Stimulated activated naive CD8-positive, alpha-beta T cell treated with anti-CD3 and anti-CD28 coated beads, Interleukin-15, Interleukin-2, amounts not matched to agents 100 ng/mL and 50 ng/mL, for 24 hours (primary cell): ENCODE measurements around the gene TMEM95.
"Not testable (repeated sequence)": the region's sequence is repeated elsewhere in the genome, so short reads cannot be mapped to it uniquely, and the experiment has no call there.

ENCODE experiments used
- H3K27ac Mint-ChIP-seq: one replicate; pipeline ENCODE4 v1.8.0; 2021; ENCODE audit warnings: mild to moderate bottlenecking, mixed read lengths
- H3K27me3 Mint-ChIP-seq: one replicate; pipeline ENCODE4 v1.8.0; 2021; ENCODE audit warnings: mixed read lengths
- H3K36me3 Mint-ChIP-seq: one replicate; pipeline ENCODE4 v1.8.0; 2021; ENCODE audit warnings: low read depth, mixed read lengths
- H3K4me1 Mint-ChIP-seq: one replicate; pipeline ENCODE4 v1.8.0; 2021; ENCODE audit warnings: low read depth, mixed read lengths
- H3K4me3 Mint-ChIP-seq: one replicate; pipeline ENCODE4 v1.8.0; 2021; ENCODE audit warnings: mild to moderate bottlenecking, mixed read lengths
- H3K9me3 Mint-ChIP-seq: one replicate; pipeline ENCODE4 v1.8.0; 2021; ENCODE audit warnings: mixed read lengths

Gene TMEM95

DNA sequence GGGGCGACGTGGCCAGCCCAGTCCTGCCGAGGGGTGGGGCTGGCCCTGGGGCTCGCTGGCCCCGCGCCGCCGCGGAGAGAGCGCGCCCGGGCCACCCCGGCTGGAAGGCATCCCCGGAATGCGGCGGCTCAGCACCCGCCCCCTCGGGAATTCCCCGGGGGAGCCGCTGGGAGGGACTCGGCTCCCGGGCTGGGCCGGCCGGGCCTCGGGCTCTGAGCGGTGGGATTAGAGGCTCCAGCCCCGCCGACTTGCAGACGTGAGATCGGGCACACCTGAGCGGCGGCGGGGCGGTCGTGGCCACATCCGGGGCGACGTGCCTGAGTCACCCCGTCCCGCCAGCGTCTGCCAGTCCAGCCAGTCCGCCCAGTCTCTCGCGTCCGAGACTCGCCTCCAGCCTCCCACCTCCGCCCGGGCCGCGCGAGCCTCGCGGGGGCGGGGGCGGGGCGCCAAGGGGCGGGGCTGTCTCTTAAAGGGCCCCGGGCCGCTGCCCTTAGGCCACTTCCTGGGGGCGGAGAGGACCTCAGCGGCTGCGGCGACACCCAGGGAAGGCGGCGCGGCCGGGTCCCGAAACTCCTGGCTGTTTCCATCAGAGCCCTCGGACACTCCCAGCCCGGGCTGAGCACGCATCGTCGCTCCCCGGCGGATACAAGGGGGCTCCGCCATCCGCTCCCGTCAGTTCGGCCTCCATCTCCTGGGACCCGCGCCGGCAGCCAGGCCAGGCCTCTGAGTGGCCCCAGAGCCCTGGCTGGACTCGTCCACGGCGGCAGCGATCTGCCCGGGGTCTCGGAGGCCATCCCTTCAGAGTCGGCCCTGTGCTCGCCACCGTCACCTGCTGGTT, 3.1 kb upstream of the TMEM95 start, which contains the start of gene KCTD11:
Gene KCTD11 (plus strand): TSS at position 498 of the 838 bp plus-strand sequence.
- Mint-ChIP-seq H3K4me3 (peak within 1 kb of the TSS; percentile 84), H3K36me3 (peaks cover 21% of the 10 kb centered on the region), H3K9me3 (no peaks in the 10 kb centered on the region), H3K4me1 (peaks cover 38% of the 10 kb centered on the region), H3K27ac (peak within 1 kb of the TSS; percentile 74), H3K27me3 (no peaks in the 10 kb centered on the region)

DNA sequence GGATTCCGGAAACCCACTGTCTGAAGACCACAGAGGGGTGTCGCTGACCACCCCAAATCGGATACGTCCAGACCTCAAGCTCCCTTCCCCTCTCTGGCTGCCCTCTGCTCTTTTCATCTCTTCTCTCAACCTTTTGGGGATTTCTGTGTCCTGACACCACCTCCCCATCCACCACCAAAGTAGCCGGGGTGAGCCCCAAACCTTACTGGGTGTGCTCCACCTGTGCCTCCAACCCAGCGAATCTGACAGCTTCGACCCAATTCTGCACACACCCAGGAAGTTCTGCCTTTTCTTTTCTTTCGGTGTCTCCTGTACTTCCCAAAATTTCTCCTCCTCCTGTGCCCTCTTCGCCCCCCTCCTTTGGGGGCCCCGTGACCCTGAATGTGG, 2.5 kb upstream of the TMEM95 start:
- Mint-ChIP-seq H3K4me1 (peaks cover 38% of the 10 kb centered on the region), H3K27me3 (no peaks in the 10 kb centered on the region), H3K27ac (peak overlapping the region; percentile 74), H3K9me3 (no peaks in the 10 kb centered on the region), H3K4me3 (peak overlapping the region; percentile 84), H3K36me3 (peaks cover 17% of the 10 kb centered on the region)

DNA sequence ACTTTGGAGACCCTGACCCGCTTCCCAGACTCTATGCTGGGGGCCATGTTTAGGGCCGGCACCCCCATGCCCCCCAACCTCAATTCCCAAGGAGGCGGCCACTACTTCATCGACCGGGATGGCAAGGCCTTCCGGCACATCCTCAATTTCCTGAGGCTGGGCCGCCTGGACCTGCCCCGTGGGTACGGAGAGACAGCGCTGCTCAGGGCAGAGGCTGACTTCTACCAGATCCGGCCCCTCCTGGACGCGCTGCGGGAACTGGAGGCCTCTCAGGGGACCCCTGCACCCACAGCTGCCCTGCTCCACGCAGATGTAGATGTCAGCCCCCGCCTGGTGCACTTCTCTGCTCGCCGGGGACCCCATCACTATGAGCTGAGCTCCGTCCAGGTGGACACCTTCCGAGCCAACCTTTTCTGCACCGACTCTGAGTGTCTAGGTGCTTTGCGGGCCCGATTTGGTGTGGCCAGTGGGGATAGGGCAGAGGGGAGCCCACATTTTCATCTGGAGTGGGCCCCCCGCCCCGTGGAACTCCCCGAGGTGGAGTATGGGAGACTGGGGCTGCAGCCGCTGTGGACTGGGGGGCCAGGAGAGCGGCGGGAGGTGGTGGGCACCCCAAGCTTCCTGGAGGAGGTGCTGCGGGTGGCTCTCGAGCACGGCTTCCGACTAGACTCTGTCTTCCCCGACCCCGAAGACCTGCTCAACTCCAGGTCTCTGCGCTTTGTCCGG, 1.9 kb upstream of the TMEM95 start:
- Mint-ChIP-seq H3K4me3 (peak overlapping the region; percentile 84), H3K4me1 (peaks cover 38% of the 10 kb centered on the region), H3K9me3 (no peaks in the 10 kb centered on the region), H3K36me3 (peaks cover 16% of the 10 kb centered on the region), H3K27me3 (no peaks in the 10 kb centered on the region), H3K27ac (no peak overlapping the region)

- Mint-ChIP-seq H3K27ac (peak overlapping the region; percentile 27), H3K4me1 (peaks cover 38% of the 10 kb centered on the region), H3K9me3 (no peaks in the 10 kb centered on the region), H3K36me3 (peaks cover 5% of the 10 kb centered on the region), H3K4me3 (no peak overlapping the region), H3K27me3 (no peaks in the 10 kb centered on the region)
Measured at GRCh38 chr17:7354262-7354843, 603 bp upstream of the TMEM95 start.

DNA sequence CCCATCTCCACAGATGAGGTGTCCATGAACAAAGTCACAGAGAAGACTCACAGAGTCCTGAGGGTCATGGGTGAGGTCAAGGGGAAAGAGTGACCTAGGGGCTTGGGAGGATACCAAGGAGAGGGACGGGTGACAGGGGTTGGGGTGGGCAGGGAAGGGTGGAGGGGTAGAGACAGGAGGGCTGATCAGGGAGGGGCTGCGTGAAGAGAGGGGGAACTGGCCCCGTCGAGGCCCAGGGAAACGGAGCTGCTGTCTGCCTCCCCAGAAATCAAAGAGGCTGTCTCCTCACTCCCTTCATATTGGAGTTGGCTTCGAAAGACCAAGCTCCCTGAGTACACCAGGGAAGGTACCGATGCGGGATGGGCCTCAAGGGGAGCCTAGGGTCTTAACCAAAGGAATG, 617 bp downstream of the TMEM95 start:
- no peaks in the 10 kb centered on the region for H3K27me3 Mint-ChIP-seq
- peaks cover 5% of the 10 kb centered on the region for H3K36me3 Mint-ChIP-seq
- H3K9me3 Mint-ChIP-seq: no peaks in the 10 kb centered on the region
- H3K4me3 Mint-ChIP-seq: no peak overlapping the region
- peaks cover 28% of the 10 kb centered on the region for H3K4me1 Mint-ChIP-seq
- H3K27ac Mint-ChIP-seq: no peak overlapping the region

- Mint-ChIP-seq H3K4me3 (no peak overlapping the region), H3K36me3 (peaks cover 3% of the 10 kb centered on the region), H3K4me1 (peaks cover 24% of the 10 kb centered on the region), H3K9me3 (no peaks in the 10 kb centered on the region), H3K27me3 (no peaks in the 10 kb centered on the region), H3K27ac (no peak overlapping the region)
Measured at GRCh38 chr17:7356072-7356549, 1.2 kb downstream of the TMEM95 start.

DNA sequence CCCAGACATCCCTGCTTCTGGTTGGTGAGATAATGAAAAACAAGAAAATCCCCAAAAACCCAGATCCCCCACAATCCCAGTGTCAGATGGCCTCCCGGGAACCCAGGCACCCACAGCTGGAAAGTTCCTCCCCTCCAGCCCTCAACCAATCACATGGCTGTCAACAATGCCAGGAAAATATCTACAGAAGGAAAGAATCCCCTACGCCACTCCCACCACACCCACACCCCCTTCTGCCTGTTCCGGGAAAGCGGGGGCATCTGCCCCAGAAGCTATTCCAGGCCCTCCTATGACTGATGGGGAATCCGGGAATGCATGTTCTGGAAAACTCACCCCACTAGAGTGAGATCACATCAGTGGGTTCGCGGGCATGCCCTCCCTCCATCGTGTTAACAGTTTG, 1.8 kb downstream of the TMEM95 start:
- peaks cover 21% of the 10 kb centered on the region for H3K4me1 Mint-ChIP-seq
- H3K9me3 Mint-ChIP-seq: no peaks in the 10 kb centered on the region
- no peaks in the 10 kb centered on the region for H3K27me3 Mint-ChIP-seq
- H3K27ac Mint-ChIP-seq: no peak overlapping the region
- H3K4me3 Mint-ChIP-seq: no peak overlapping the region
- H3K36me3 Mint-ChIP-seq: no peaks in the 10 kb centered on the region

GRCh38 chr17:7357381-7357780, 2.4 kb downstream of the TMEM95 start:
- peaks cover 19% of the 10 kb centered on the region for H3K4me1 Mint-ChIP-seq
- no peaks in the 10 kb centered on the region for H3K9me3 Mint-ChIP-seq
- H3K27ac Mint-ChIP-seq: no peak overlapping the region
- H3K4me3 Mint-ChIP-seq: no peak overlapping the region
- H3K27me3 Mint-ChIP-seq: no peaks in the 10 kb centered on the region
- no peaks in the 10 kb centered on the region for H3K36me3 Mint-ChIP-seq

GRCh38 chr17:7361906-7362305, 7.0 kb downstream of the TMEM95 start:
- no peaks in the 10 kb centered on the region for H3K36me3 Mint-ChIP-seq
- H3K27me3 Mint-ChIP-seq: no peaks in the 10 kb centered on the region
- no peaks in the 10 kb centered on the region for H3K4me1 Mint-ChIP-seq
- H3K27ac Mint-ChIP-seq: no peak overlapping the region
- no peak overlapping the region for H3K4me3 Mint-ChIP-seq
- H3K9me3 Mint-ChIP-seq: no peaks in the 10 kb centered on the region

GRCh38 chr17:7363311-7363710, 8.4 kb downstream of the TMEM95 start:
- Mint-ChIP-seq H3K4me1 (no peaks in the 10 kb centered on the region), H3K27me3 (peaks cover 3% of the 10 kb centered on the region), H3K36me3 (no peaks in the 10 kb centered on the region), H3K27ac (no peak overlapping the region), H3K9me3 (no peaks in the 10 kb centered on the region), H3K4me3 (no peak overlapping the region)

DNA sequence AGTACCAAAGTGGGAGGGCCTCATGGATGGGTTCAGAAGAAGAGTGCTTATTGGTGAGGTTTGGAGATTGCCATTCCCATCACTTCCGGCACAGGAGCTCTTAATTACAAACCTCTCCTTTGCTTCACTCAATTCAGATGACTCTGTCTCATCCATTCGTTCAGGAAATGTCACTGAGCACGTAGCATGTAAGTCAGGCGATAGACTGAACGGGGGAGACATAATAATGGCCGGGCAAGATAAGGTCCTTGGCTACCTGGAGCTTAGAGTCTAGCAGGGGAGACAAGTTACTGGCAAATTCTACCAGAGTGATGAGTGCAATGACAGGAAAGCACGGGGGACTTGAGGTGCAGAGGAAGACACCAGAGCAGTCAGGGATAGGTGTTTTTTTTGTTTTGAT, 11.0 kb downstream of the TMEM95 start:
- H3K27ac Mint-ChIP-seq, H3K9me3 Mint-ChIP-seq, H3K27me3 Mint-ChIP-seq, H3K4me3 Mint-ChIP-seq, H3K36me3 Mint-ChIP-seq, H3K4me1 Mint-ChIP-seq: not testable (repeated sequence)

DNA sequence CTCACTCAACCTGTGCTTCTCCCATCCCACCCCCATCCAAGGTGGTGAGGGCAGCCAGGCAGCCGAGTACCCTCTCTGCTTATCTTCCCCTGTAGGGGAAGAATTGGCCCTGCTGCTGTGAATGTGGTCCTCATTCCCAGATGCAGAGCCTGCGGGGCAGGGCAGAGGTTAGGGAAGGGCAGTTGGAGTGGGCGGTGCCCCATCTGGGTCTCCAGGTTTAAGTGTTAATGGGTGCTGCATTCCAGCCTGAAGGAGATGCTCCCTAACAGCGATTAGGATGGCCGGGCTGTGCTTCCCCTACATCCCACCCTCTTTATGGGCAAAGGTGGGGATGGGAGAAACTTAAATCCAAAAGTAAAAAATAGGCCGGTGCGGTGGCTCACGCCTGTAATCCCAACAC, 12.1 kb downstream of the TMEM95 start:
- peaks cover 6% of the 10 kb centered on the region for H3K27me3 Mint-ChIP-seq
- no peaks in the 10 kb centered on the region for H3K9me3 Mint-ChIP-seq
- H3K36me3 Mint-ChIP-seq: no peaks in the 10 kb centered on the region
- H3K27ac Mint-ChIP-seq: no peak overlapping the region
- H3K4me1 Mint-ChIP-seq: no peaks in the 10 kb centered on the region
- H3K4me3 Mint-ChIP-seq: no peak overlapping the region

DNA sequence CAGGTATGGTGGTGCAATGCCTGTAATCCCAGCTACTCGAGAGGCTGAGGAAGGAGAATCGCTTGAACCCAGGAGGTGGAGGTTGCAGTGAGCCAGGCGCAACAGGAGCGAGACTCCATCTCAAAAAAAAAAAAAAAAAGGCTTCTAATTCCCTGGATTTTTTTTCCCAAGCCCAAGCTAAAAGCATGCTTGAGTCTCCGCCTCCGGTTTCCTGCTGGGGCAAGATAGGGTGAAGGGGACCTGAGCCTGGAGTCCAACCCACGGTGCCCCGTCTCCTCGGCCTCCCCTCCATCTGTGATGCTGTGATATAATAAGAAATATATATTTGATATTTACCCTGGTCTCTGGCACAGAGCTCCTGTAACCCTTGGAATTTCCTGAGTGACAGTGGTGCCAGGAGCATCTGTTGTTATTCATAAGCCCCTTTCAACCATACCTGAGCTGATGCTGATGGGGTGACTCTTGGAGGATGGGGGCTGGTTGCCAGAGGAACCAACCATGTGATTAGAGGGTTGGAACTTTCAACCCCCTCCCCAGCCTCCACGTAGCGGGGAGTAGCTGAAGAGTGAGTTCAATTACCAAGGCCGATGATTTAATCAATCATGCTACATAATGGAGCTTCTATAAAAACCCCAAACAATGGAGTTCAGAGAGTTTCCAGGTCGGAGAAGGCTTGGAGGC, 13.1 kb downstream of the TMEM95 start:
- Mint-ChIP-seq H3K27me3 (peaks cover 6% of the 10 kb centered on the region), H3K4me1 (no peaks in the 10 kb centered on the region), H3K27ac (no peak overlapping the region), H3K4me3 (no peak overlapping the region), H3K36me3 (no peaks in the 10 kb centered on the region), H3K9me3 (no peaks in the 10 kb centered on the region)

GRCh38 chr17:7368599-7368994, 13.6 kb downstream of the TMEM95 start:
- not testable (repeated sequence) for H3K27me3 Mint-ChIP-seq, H3K9me3 Mint-ChIP-seq

GRCh38 chr17:7369825-7370224, 14.9 kb downstream of the TMEM95 start:
- Mint-ChIP-seq H3K27me3 (peaks cover 6% of the 10 kb centered on the region), H3K4me1 (no peaks in the 10 kb centered on the region), H3K36me3 (no peaks in the 10 kb centered on the region), H3K27ac (no peak overlapping the region), H3K9me3 (no peaks in the 10 kb centered on the region), H3K4me3 (no peak overlapping the region)

More at GRCh38 chr17:7368599-7368994, 13.6 kb downstream of the TMEM95 start:
- H3K36me3 Mint-ChIP-seq, H3K27ac Mint-ChIP-seq, H3K4me1 Mint-ChIP-seq, H3K4me3 Mint-ChIP-seq: not testable (repeated sequence)
